H9 (cell line): Measurements from ENCODE around the gene KRT84. TPM values are rescaled to one million over a fixed set of nuclear protein-coding genes. Genes with fewer than 3 reads are reported as not detected.
"Not testable (repeated sequence)": the region's sequence is repeated elsewhere in the genome, so short reads cannot be mapped to it uniquely, and the experiment has no call there.

ENCODE experiments used
- DNase-seq: peaks from one replicate; pipeline ENCODE4 v3.0.0-alpha.2; 2017
- H2AFZ ChIP-seq: one replicate; pipeline ENCODE4 v1.6.1; 2013; ENCODE audit warnings: mild to moderate bottlenecking, low read length, control low read depth, moderate library complexity
- H2AK5ac ChIP-seq: 2 replicates; pipeline ENCODE4 v1.6.1; 2013; ENCODE audit warnings: low read length, control low read depth, mixed read lengths; ENCODE audit not compliant: insufficient read length
- H2BK120ac ChIP-seq: one replicate; pipeline ENCODE4 v1.6.1; 2013; ENCODE audit warnings: low read depth, mild to moderate bottlenecking, low read length, control low read depth, inconsistent platforms; ENCODE audit not compliant: poor library complexity, severe bottlenecking
- H2BK12ac ChIP-seq: 2 replicates; pipeline ENCODE4 v1.6.1; 2013; ENCODE audit warnings: low read length, control low read depth, mixed read lengths, low read depth; ENCODE audit not compliant: insufficient read length
- H2BK15ac ChIP-seq: 2 replicates; pipeline ENCODE4 v1.6.1; 2013; ENCODE audit warnings: low read depth, low read length, control low read depth
- H2BK20ac ChIP-seq: one replicate; pipeline ENCODE4 v1.6.1; 2013; ENCODE audit warnings: low read depth, mild to moderate bottlenecking, low read length, control low read depth, inconsistent platforms; ENCODE audit not compliant: poor library complexity, severe bottlenecking
- H2BK5ac ChIP-seq: 2 replicates; pipeline ENCODE4 v1.6.1; 2013; ENCODE audit warnings: low read length, control low read depth, mixed read lengths; ENCODE audit not compliant: insufficient read length
- H3K14ac ChIP-seq: 2 replicates; pipeline ENCODE4 v1.6.1; 2013; ENCODE audit warnings: low read length, control low read depth; ENCODE audit not compliant: insufficient read depth
- H3K18ac ChIP-seq: 2 replicates; pipeline ENCODE4 v1.6.1; 2013; ENCODE audit warnings: low read depth, mild to moderate bottlenecking, mixed read lengths, low read length, control low read depth; ENCODE audit not compliant: insufficient read length
- H3K23ac ChIP-seq: 2 replicates; pipeline ENCODE4 v1.6.1; 2013; ENCODE audit warnings: low read length, control low read depth, mixed read lengths, low read depth; ENCODE audit not compliant: insufficient read length
- H3K23me2 ChIP-seq: 2 replicates; pipeline ENCODE4 v1.6.1; 2013; ENCODE audit warnings: low read depth, mild to moderate bottlenecking, mixed read lengths, low read length, control low read depth; ENCODE audit not compliant: insufficient read length, poor library complexity, severe bottlenecking
- H3K27ac ChIP-seq: 2 replicates; pipeline ENCODE4 v1.5.1; 2013; ENCODE audit warnings: low read length, control low read depth, mixed read lengths, low read depth; ENCODE audit not compliant: insufficient read length
- H3K27me3 ChIP-seq: 2 replicates; pipeline ENCODE4 v1.6.1; 2013; ENCODE audit warnings: low read length, control low read depth, inconsistent platforms; ENCODE audit not compliant: insufficient read depth
- H3K4ac ChIP-seq: 2 replicates; pipeline ENCODE4 v1.6.1; 2013; ENCODE audit warnings: low read depth, mild to moderate bottlenecking, control low read depth, inconsistent platforms, low read length, moderate library complexity
- H3K4me1 ChIP-seq: 2 replicates; pipeline ENCODE4 v1.6.1; 2013; ENCODE audit warnings: low read length, control low read depth, inconsistent platforms; ENCODE audit not compliant: insufficient read depth
- H3K4me2 ChIP-seq: 2 replicates; pipeline ENCODE4 v1.6.1; 2013; ENCODE audit warnings: low read length, control low read depth, mixed read lengths; ENCODE audit not compliant: insufficient read length, insufficient read depth
- H3K56ac ChIP-seq: 2 replicates; pipeline ENCODE4 v1.6.1; 2013; ENCODE audit warnings: low read depth, mild to moderate bottlenecking, mixed read lengths, low read length, control low read depth; ENCODE audit not compliant: insufficient read length
- H3K79me1 ChIP-seq: 2 replicates; pipeline ENCODE4 v1.6.1; 2013; ENCODE audit warnings: low read depth, mild to moderate bottlenecking, moderate library complexity, low read length, control low read depth, inconsistent platforms; ENCODE audit not compliant: insufficient read depth, poor library complexity, severe bottlenecking
- H3K79me2 ChIP-seq: 2 replicates; pipeline ENCODE4 v1.6.1; 2013; ENCODE audit warnings: low read length, control low read depth, inconsistent platforms; ENCODE audit not compliant: insufficient read depth
- H3K9ac ChIP-seq: 2 replicates; pipeline ENCODE4 v1.6.1; 2013; ENCODE audit warnings: low read length, control low read depth, mixed read lengths; ENCODE audit not compliant: insufficient read length; ENCODE audit errors: extremely low read depth
- H3K9me3 ChIP-seq: one replicate; pipeline ENCODE4 v1.6.1; 2013; ENCODE audit warnings: low read depth, low read length, inconsistent platforms; ENCODE audit not compliant: control insufficient read depth
- H3T11ph ChIP-seq: one replicate; pipeline ENCODE4 v1.6.1; 2013; ENCODE audit warnings: mild to moderate bottlenecking, low read length, control low read depth, inconsistent platforms
- H4K20me1 ChIP-seq: one replicate; pipeline ENCODE4 v1.6.1; 2013; ENCODE audit not compliant: control insufficient read depth, insufficient read length, insufficient read depth
- H4K5ac ChIP-seq: 2 replicates; pipeline ENCODE4 v1.6.1; 2013; ENCODE audit warnings: low read depth, mild to moderate bottlenecking, mixed read lengths, low read length, control low read depth; ENCODE audit not compliant: insufficient read length
- H4K8ac ChIP-seq: replicated peaks from 2 replicates; pipeline ENCODE4 v1.6.1; 2013; ENCODE audit warnings: low read length, control low read depth, mixed read lengths, low read depth; ENCODE audit not compliant: insufficient read length
- H4K91ac ChIP-seq: 2 replicates; pipeline ENCODE4 v1.6.1; 2013; ENCODE audit warnings: low read depth, mild to moderate bottlenecking, moderate library complexity, mixed read lengths, low read length, control low read depth; ENCODE audit not compliant: insufficient read length
- H3K27ac Mint-ChIP-seq, 3 experiments: 2 replicates in 2 of 3; 3 replicates in 1 of 3; pipeline ENCODE4 v1.8.0; 2020 to 2021; ENCODE audit warnings: mixed read lengths in 3 of 3, mild to moderate bottlenecking in 1 of 3, moderate library complexity in 1 of 3
- H3K27me3 Mint-ChIP-seq: 2 replicates; pipeline ENCODE4 v1.8.0; 2021; ENCODE audit warnings: low read depth, mild to moderate bottlenecking, moderate library complexity, mixed read lengths
- H3K36me3 Mint-ChIP-seq, 3 experiments: 2 replicates in 2 of 3; 3 replicates in 1 of 3; pipeline ENCODE4 v1.8.0; 2020 to 2021; ENCODE audit warnings: low read depth in 3 of 3, mixed read lengths in 3 of 3; ENCODE audit not compliant: insufficient read depth in 1 of 3
- H3K4me1 Mint-ChIP-seq, 2 experiments: 2 replicates each; pipeline ENCODE4 v1.8.0; 2020; ENCODE audit warnings: mixed read lengths in 2 of 2
- H3K4me3 Mint-ChIP-seq, 2 experiments: 2 replicates in 1 of 2; 3 replicates in 1 of 2; pipeline ENCODE4 v1.8.0; 2020 to 2021; ENCODE audit warnings: mild to moderate bottlenecking in 2 of 2, mixed read lengths in 2 of 2, moderate library complexity in 1 of 2
- H3K9me3 Mint-ChIP-seq, 2 experiments: 2 replicates in 1 of 2; 3 replicates in 1 of 2; pipeline ENCODE4 v1.8.0; 2020; ENCODE audit warnings: mild to moderate bottlenecking in 2 of 2, mixed read lengths in 2 of 2, moderate library complexity in 1 of 2
- WGBS: extraction: QIAGEN DNeasy Blood & Tissue Kit; methylation state at CpG from one replicate; pipeline ENCODE4 v1.1.7; 2013; ENCODE audit warnings: missing lambda C conversion rate, low lambda C conversion rate, mixed read lengths; ENCODE audit not compliant: insufficient read length; ENCODE audit errors: extremely low coverage; 5-methylcytosine and 5-hydroxymethylcytosine counted together
- total RNA-seq: library from RNA; stranded (reverse); gene quantifications from 2 replicates; pipeline ENCODE4 v1.2.1, GENCODE V29; 2021
- TF ChIP-seq, protein P1 (sequence below): fragments of 200-600 bp; sonication (generic); conservative IDR thresholded peaks from 3 replicates; pipeline ENCODE4 v1.8.0; 2021; ENCODE audit warnings: antibody characterized with exemption, mild to moderate bottlenecking

The KRT84 gene
- total RNA-seq, 1 experiment from 2014 or later = not detected

GRCh38 chr12:52411815-52412214 is 26.4 kb upstream of the KRT84 start:
- no peaks in the 10 kb centered on the region for H3K9me3 ChIP-seq
- H3K9ac ChIP-seq = no peak overlapping the region
- H3K4me2 ChIP-seq = no peak overlapping the region
- H3K4me1 ChIP-seq = no peaks in the 10 kb centered on the region
- no peak overlapping the region for H3K27ac ChIP-seq
- no peak overlapping the region for H2BK5ac ChIP-seq
- no peak overlapping the region for H3K23ac ChIP-seq
- H3K18ac ChIP-seq = no peak overlapping the region
- no peak overlapping the region for H3K4ac ChIP-seq
- H3K79me2 ChIP-seq = no peaks in the 10 kb centered on the region
- H2BK20ac ChIP-seq = no peak overlapping the region
- no peak overlapping the region for H3T11ph ChIP-seq
- H3K27me3 Mint-ChIP-seq = peaks cover 13% of the 10 kb centered on the region
- peaks cover 8 to 9% of the 10 kb centered on the region in 2 experiments for H3K4me1 Mint-ChIP-seq
- peaks cover 2 to 5% (median 4%) of the 10 kb centered on the region in 3 experiments; a peak in 5 of 7 replicates for H3K36me3 Mint-ChIP-seq
- TF ChIP-seq, protein P1, sequence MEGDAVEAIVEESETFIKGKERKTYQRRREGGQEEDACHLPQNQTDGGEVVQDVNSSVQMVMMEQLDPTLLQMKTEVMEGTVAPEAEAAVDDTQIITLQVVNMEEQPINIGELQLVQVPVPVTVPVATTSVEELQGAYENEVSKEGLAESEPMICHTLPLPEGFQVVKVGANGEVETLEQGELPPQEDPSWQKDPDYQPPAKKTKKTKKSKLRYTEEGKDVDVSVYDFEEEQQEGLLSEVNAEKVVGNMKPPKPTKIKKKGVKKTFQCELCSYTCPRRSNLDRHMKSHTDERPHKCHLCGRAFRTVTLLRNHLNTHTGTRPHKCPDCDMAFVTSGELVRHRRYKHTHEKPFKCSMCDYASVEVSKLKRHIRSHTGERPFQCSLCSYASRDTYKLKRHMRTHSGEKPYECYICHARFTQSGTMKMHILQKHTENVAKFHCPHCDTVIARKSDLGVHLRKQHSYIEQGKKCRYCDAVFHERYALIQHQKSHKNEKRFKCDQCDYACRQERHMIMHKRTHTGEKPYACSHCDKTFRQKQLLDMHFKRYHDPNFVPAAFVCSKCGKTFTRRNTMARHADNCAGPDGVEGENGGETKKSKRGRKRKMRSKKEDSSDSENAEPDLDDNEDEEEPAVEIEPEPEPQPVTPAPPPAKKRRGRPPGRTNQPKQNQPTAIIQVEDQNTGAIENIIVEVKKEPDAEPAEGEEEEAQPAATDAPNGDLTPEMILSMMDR = no peak
- no peaks in the 10 kb centered on the region for H3K79me1 ChIP-seq
- H2BK12ac ChIP-seq = no peak overlapping the region
- H3K23me2 ChIP-seq = peaks cover 3% of the 10 kb centered on the region
- no peak overlapping the region for H2BK120ac ChIP-seq
- no peak overlapping the region for H2AK5ac ChIP-seq
- no peaks in the 10 kb centered on the region for H4K20me1 ChIP-seq
- H3K27me3 ChIP-seq = no peaks in the 10 kb centered on the region
- no peak overlapping the region for H3K56ac ChIP-seq
- H3K4me3 Mint-ChIP-seq = no peak overlapping the region
- no peak overlapping the region for H4K91ac ChIP-seq
- H3K9me3 Mint-ChIP-seq = peaks cover 16 to 17% of the 10 kb centered on the region in 2 experiments
- no peak overlapping the region for H3K14ac ChIP-seq
- no peak overlapping the region for H2BK15ac ChIP-seq
- no peak for DNase-seq
- H2AFZ ChIP-seq = no peak overlapping the region
- H4K8ac ChIP-seq = no peak overlapping the region
- WGBS = no CpG with 5 or more reads among the region's 10 CpGs
- no peak overlapping the region for H3K27ac Mint-ChIP-seq
- H4K5ac ChIP-seq = no peak overlapping the region

DNA sequence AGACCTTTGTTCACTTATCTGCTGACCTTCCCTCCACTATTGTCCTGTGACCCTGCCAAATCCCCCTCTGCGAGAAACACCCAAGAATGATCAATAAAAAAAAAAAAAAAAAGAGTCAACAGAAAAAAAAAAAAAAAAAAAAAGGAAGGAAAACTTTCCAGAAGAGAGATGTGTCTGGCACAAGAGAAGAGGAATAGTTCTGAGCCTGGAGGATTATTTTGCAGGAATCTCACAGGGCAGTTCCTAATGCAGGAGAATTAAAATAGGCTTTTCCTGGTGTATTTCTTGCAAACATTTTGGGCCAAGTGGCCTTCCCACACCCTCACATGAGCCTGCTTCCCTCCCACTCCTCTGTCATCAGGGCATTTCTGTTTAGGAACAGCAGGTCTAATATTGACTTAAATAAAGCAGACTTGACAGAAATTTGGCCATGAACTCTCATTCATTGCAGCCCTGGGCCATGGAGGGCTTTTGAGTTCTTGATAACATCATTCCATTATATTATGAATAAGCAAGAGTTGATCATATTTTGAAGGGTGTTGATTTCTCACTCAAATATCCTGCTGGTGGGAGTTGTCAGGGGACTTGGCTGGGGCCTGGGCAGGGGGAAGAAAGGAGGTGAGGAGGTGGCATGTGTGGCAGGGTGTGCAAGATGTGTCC is 25.3 kb upstream of the KRT84 start:
- not testable (repeated sequence) for H2BK20ac ChIP-seq, H3K4me3 Mint-ChIP-seq, H3K27ac Mint-ChIP-seq, H3K9me3 ChIP-seq, H3K23me2 ChIP-seq, H2AK5ac ChIP-seq, H3T11ph ChIP-seq, H2BK12ac ChIP-seq, H3K36me3 Mint-ChIP-seq, H2AFZ ChIP-seq, H3K4ac ChIP-seq, H3K79me2 ChIP-seq, H4K8ac ChIP-seq, H3K4me1 Mint-ChIP-seq, H3K4me1 ChIP-seq, DNase-seq, H3K14ac ChIP-seq, H3K27ac ChIP-seq, H3K79me1 ChIP-seq, H2BK5ac ChIP-seq, H2BK120ac ChIP-seq, H4K5ac ChIP-seq, H3K4me2 ChIP-seq, H3K18ac ChIP-seq, H2BK15ac ChIP-seq, H3K56ac ChIP-seq, H4K91ac ChIP-seq, H3K9ac ChIP-seq, H3K23ac ChIP-seq, H3K27me3 ChIP-seq, H4K20me1 ChIP-seq
- peaks cover 13% of the 10 kb centered on the region for H3K27me3 Mint-ChIP-seq
- WGBS = no CpG with 5 or more reads among the region's 1 CpG
- peaks cover 16 to 17% of the 10 kb centered on the region in 2 experiments for H3K9me3 Mint-ChIP-seq
